ENCODE data around the gene KIF17.

KIF17 gene

DNA sequence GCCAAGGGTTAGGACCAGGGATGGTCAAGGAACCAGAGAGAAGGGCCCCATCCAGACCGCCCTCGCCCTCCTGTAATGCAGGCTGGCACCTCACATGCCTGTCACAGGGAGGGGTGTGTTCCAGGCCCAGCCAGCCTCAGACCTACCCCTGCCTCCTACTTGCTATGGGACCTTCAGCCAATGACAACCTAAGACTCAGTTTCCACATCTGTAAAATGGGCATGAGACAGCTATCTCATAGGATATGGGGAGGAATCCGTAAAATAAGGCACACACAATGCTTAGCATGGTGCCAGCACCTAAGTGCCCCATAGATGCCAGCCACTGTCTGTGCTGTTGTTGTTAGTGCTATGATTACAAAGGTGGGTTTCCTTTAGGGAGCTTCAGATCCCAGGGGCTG is 7.9 kb downstream of the KIF17 start:
- no peak for DNase-seq

DNA sequence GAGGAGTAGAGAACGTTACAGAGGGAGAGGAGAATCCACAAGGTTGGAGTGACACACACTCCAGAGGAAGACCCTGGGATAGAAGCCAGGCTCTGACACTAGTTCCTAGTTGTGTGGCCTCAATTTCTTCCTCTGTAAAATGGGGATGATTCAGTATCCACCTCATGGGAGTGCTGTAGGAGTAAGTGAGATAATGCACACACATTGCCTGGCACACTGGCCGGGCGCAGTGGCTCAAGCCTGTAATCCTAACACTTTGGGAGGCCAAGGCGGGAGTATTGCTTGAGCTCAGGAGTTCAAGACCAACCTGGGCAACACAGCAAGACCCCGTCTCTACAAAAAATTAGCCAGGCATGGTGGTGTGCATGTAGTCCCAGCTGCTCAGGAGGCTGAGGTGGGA is 8.9 kb downstream of the KIF17 start:
- DNase-seq = no peak

DNA sequence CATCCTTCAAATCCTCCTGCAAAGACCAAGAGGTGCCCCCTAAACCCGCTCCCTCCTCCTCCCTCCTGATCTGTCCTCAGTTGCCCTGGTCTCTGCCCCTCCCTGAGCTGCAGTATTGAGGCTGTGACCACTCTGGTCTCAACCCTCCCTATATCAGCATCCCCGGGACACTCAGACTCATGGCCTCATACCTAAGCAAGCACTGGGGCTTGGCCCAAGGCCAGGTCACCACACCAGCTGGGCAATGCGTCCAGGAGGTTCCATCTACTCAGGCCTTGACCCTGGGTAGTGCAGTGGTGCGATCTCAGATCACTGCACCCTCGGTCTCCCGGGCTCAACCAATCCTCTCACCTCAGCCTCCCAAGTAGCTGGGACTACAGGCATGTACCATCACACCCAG is 9.8 kb downstream of the KIF17 start:
- no peak for DNase-seq

DNA sequence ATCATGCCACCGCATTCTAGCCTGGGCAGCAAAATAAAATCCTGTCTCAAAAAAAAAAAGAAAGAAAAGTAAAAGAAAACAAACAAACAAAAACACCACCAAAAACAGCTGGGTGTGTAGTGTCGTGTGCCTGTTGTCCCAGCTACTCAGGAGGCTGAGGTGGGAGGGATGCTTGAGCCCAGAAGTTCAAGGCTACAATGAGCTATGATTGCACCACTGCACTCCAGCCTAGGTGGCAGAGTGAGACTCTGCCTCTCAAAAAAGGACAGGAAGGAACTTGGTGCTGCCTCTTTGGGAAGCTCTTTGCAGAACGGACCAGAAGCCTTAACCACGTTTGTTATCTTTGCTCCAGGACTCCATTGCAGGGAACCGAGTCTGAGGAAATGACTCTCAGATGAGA is 11.0 kb downstream of the KIF17 start:
- DNase-seq = no peak

DNA sequence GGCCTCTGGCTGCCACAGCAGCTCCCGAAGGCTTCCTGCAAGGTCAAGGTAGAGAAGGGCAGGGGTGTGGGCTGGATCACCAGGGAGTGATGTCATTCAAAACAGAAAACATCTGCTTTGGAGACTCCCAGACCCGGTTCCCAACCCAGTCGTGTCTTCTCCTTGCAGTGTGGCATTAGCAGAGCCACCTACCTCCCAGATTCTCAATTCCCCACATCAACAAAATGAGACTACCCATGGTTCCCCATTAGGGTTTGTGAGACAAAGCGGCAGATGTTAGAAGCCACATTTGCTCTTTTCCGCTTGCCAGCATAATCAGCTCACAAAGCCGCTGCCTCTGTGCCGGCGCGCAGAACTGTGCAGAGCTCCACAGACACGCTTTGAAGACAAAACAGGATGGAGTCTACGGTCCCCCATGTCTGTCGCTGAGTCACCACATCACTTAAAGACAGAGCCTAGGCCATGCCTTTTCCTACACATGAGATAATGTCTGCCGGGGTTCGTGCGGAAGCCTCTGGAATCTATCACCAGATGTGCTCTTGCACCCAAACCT is 12.5 kb downstream of the KIF17 start:
- no peak for DNase-seq

DNA sequence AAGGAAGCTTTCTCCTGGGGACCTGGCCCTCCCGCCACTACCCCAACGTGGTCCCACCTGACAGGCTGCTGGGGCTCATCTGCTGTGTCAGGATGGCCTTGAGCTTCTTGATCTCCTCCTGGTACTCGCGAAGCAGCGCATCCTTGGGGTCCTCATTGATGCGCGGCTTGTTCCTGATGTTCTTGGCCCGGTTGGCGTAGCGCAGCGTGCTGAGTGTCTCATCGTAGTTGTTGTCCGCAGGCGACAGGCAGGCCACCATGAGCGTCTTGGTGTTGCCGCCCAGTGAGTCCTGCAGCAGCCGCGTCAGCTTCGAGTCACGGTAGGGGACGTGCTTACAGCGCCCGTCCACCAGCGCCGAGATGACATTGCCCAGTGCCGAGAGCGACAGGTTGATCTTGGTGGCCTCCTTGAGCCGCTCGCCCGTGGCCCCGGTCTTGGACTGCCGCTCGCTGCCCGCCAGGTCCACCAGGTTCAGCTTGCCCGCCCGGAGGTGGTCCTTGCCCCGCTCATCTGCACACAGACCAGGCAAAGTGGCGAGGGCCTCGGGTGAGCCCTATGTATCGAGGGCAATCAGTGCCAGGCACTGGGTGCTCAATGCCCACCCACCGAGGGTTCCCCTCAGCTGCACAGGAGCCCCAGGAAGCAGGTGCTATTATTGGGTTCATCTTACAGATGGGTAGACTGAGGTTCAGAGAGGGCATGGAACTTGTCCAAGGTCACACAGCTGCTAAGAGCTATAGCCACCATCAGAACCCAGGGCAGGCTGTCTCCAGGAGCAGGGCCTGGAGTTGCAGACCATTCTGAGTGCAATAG is 13.2 kb downstream of the KIF17 start:
- no peak for DNase-seq

DNA sequence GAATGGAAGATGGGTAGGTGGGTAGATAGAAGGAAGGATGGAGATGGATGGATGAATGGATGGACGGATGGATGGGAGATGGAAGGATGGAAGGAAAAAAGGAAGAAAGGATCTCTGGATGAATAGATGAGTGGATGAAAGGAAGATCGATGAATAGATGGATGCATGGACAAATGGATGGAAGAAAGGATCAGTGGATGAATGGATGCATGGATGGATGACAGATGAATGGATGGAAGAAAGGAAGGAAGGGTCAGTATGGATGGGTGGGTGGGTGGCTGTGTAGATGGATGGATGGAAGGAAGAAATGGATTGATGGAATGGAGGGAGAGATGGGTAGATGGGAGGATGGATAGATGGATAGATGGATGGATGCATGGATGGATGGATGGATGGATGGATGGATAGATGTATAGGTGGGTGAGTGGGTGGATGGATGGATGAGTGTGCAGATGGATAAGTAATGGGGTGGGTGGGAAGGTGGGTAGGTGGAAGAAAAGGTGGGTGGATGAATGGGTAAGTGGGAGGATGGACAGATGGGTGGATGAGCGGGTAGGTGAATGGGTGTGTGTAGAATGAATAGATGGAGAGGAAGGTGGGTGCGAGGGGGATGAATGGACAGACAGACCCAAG is 14.6 kb downstream of the KIF17 start:
- no peak for DNase-seq

DNA sequence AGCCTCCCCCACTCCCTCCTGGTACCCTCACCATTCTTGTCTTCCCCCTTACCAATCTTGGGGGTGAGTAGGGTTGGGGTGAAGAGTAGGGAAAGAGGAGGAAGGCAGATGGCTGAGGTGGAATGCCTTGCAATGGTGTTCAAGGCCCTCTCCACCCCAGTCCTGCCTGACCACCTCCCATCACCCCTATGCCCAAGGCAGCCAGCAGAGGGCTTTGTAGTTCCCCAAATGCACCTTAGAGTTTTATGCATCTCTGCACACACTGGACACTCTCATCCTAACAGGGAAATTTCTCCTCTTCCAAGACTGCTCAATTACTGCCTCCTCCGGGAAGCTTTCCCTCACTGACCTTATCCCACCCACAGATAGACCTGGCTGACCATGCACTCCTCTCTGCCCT is 15.4 kb downstream of the KIF17 start:
- DNase-seq = no peak

DNA sequence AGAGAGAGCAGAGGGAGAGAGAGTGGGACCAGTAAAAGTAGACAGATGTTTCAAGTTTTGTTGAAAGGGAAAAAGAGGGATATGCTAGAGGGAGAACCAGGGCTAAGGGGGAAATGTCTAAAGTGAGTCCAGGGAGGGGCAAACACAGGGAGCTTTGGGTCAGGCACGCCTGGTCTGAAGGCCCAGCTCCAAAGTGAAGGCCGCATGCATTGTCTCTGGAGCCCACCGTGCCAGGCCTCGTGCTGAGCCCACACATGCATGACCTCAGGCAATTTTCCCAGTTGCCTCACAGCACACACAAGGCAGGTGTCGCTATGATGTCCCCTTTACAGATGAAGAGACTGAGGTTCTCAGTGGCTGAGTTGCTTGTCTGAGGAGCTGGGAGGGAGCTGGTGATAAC is 16.0 kb downstream of the KIF17 start:
- no peak for DNase-seq

DNA sequence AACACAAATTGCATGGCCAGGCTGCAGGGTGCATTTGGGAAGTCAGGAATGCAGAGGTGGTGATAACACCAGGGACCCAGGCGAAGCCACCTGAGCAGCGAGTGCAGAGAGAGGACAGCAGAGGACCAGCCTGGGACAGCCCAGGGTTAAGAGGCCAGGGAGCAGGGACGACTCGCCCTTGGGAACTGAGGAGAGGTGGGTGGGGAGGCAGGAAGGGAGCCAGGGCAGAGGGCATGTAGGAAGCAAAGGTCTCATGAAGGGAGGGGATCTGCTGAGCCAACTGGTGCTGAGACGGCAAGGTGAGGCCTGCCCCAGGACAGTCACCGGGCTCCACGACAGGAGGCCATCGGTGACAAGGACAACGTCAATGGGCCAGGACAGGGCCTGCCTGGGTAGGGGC is 16.4 kb downstream of the KIF17 start:
- DNase-seq = no peak

DNA sequence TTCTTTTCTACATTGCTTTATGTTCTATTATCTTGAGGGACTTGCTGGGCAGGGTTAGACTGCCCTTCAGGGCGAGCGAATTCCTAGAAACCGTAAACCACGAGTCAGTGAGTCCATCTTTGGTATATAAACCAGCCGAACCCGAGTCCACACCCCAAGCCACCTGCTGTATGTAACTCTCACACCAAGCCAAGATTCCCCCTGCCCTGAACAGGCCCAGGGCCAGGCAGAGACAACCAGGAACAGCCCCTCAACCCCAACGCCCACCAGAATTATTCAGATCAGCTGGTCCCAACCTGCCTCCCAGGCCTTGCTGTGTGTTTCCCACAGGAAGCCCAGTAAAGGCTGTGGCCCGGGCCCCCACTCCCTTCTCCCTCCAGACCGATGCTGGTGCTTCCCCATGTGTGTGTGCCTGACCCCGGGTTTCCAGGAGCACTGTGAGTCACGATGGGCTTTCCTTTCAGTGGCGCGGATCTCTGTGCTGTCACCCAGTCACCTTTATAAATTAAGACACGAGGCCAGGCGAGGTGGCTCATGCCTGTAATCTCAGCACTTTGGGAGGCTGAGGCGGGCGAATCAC is 17.1 kb downstream of the KIF17 start:
- DNase-seq = no peak

DNA sequence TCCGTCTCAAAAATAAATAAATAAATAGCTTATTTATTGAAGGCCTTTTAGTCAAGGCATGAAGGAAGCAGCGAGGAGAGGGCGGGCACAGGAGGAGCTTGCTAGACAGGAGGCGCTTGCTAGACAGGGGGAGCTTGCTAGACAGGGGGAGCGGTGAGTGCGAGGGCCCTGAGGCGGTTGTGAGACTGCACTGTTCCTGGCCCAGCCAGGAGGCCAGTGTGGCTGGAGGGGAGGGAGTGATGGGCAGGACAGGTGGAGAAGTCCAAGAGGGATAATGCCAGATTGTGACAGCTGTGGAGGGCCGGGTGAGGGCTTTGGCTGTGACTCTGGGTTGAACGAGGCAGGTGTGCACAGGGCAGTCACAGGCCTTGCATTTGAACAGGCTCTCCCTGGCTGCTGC is 18.2 kb downstream of the KIF17 start:
- no peak for DNase-seq

DNA sequence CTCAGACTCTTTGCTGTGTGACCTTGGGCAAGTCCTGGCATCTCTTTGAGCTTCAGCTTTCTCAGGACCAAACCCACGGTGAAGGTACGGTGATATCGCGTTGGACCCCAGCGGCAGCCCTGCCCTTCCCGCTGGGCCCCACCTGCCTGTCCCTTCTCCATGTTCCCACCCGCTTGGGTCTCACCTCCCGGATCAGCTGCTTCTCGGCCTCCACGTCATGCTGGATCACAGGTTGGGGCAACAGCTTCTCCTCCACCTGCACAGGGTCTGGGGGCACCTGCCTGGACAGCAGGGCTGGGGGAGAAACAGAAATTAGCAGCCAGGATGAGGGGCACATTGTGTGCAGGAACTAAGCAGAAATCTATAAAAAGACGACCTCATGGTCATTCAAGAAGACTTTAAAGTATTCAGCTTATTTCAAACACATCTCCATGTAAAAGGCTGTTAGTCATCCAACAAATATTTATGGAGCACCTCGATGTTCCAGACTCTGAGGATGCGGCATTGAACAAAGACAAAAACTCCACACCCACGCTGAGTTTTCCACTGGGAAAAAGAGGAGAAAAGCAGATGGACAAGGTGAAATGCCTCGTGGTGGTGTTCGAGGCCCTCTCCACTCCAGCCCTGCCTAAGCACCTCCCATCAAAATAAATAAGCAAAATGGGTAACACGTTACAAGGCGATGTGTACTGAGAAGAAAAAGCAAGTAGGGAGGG is 19.5 kb downstream of the KIF17 start:
- DNase-seq = no peak

DNA sequence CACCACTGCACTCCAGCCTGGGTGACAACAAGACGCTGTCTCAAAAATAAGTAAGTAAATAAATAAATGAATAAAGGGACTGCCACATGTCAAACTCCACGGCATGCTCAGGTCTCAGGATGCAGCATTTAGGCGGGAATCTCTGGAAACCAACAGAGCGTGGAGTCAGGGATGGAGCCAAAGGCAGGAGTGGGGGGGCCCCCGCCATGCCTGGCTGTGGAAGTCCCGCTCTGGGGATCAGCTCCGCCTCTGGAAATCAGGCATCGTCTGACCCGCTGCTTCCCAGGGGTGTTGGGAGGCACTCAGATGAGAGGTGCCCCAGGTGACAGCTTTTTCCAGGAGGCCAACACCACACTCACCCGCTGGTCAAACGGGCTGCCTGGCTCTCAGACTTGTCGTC is 20.2 kb downstream of the KIF17 start:
- DNase-seq = no peak

DNA sequence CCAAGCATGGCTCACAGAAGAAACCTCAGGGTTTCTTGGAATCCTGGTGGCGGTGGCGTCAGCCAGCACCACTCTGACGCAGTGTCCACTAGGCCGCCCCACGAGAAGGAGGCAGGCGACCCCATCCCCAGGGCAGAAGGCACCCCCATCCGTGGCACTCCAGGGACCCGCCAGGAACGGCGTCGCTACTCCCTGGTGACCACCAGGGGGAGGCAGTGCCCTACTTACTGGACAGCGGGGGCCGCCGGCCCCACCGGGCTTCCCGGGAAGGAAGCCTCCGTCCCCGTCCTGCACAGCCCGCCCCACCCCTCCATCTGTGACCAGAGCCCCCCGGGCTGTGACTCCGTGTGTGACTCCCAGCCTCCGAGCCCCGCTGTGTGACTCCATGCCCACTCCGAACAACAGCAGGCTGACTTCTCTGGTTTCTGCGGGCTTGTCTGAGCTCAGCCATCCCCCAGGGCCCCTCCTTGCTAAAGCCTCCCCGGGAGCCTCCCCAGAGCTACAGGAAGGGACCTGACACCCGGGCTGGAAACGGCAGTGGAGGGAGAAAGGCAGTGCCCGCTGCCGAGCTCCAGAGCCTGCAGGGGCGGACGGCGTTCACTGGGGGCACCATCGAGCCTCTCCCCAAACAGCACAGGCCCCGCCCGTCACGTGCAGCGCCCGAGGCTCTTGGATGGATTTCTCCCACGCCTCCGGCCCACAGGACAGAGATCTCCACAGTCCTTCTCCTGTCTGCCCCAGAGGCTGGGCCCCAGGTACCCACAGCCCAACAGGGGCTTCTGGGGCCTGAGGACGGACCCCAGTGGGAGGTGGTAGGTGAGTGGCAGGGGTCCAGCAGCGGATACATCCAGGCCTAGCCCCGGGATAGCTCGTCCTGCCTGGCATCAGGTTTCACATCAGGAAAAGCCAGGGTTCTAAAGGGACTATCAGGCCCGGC is 21.1 kb downstream of the KIF17 start:
- peak; percentile 73 for DNase-seq

DNA sequence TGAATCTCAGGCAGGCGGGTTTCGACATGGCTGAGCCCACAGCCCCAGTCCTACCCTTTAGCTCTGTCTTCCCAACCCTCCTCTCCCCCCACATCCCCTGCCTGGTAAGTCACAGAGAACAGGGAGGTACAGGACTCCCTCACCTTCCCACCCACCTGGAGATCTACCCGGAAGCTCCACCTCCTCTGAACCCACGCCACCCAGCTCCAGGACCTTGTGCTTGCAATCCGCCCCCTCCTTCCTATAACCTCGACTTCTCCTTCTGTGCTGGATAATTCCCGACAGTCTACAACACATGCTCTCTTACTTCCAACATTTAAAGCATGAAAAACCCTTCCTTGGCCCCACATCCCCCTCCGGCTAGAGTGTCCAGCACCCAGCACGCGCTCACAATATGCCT is 22.3 kb downstream of the KIF17 start:
- DNase-seq = no peak

DNA sequence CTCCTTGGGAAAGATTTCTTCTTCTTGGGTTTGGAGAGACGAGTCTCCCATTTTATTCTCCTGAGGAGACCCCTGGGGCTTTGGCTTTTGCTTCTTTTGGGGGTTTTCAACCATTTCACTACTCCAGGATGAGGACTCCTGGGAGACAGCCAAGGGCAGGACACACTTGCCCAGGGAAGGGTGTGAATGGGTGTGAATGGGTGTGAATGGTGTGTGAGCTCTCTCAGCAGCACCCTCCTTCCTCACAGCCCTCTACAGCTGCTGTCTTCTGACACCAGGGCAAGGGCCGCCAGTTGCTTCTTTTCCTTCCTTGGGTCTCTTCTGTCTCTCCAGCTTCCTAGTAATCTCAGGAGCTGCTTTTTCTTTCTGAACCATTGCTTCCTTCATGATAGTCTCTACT is 24.2 kb downstream of the KIF17 start:
- no peak for DNase-seq

DNA sequence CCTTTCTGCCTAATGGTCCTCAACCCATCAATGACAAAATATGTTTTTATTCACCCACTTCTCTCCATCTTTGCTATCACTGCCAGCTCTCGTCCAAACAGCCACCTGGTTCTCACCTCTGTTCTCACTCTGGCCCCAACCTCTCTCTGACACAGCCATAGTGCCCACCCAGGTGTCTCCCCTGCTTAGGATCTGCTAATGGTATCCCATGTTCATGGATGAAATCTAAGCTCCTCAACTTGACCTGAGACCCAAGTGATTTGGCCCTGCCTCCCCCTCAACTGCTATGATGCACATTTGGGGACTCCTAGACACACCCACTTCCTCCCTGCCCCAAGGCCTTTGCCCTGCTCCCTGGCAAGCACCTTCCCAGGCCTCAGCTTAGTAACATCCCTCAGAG is 25.9 kb downstream of the KIF17 start:
- DNase-seq = no peak

DNA sequence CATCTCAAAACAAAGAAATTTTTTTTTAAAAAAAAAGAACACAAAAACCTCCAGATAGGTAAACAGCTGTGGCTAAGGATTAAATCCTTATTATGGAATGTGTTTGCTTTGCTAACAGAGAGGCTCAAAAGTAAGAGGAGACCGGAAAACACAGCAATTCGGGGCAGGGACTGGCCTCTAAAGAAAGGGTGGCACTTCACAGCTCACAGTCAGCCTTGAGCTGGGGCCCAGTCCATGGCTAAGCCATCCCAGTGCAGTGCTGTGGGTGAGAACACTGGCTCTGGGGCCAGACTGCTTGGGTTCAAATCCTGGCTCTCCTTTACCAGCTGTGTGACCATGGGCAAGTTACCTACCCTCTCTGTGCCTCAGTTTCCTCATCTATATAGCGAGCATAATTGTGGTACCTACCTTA is 28.2 kb downstream of the KIF17 start:
- no peak for DNase-seq

DNA sequence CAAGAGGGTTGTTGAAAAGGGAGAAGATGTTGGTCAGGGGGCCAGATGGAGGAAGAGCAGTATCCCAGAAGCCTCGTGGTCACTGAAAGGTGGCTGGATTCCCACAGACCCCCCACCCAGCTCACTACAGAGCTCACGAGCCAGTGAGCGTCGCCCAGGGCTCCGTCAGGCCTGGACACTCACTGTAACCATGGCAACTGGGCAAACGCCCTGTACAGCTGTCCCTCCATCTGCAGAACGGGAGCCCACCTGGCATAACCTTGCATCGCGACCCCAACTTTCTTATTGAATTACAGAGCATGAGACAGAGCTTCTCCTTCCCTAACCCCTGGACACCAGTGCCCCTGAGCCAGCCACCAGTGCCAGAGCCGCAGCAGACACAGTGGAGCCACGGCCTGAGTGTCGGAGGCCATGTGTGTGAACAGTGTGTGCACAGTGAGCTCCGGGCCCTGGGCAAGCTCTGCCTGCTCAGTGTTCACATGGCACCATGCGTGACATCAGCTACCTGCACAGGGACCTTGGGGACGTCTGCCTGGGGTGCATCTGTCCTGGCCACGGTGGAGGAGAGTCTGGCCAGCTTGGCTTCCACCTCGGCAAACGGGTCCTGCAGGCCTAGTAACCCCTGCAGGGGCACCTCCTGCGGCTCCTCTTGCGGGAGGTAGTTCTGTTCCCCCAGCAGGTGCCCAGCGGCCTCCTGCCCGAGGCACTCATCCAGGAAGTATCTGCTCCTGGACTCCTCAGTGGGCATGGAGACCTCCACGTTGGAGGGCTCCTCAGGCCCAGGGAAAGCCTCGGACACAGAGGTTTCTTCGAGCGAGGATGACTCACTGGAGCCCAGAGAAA is 30.7 kb downstream of the KIF17 start:
- DNase-seq = no peak

DNA sequence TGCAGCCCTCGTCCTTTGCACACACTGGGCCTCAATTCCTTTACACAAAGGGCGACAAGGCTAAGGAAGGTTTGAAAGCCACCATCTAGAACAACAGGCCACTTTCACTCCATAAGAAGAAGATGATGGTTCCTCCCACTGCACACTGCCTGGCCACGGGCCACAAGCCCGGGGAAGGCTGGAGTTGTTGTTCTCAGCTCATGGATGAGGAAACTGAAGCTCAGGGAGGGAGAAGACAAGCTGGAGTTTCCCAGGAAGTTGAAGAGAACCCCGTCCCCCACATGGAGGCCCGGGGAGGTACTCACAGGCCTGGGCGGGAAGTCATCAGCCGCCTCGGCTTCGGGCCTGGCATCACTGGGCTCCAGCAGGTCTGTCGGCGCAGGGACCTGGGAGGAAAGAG is 32.1 kb downstream of the KIF17 start:
- DNase-seq = no peak

All from activated CD4-positive, alpha-beta T cell treated with anti-CD3 and anti-CD28 coated beads, Interleukin-2, amount 50 U/mL, for 1 hour (primary cell).